ENCODE data around the gene ARID4A.
"Not testable (repeated sequence)": the region's sequence is repeated elsewhere in the genome, so short reads cannot be mapped to it uniquely, and the experiment has no call there.

ARID4A gene

GRCh38 chr14:58401587-58401986 lies 103.2 kb downstream of the ARID4A start:
- Mint-ChIP-seq H3K4me1 (no peaks in the 10 kb centered on the region), H3K4me3 (no peak overlapping the region), H3K27me3 (ENCODE audit: low read depth) (no peaks in the 10 kb centered on the region), H3K27ac (no peak overlapping the region), H3K9me3 (no peaks in the 10 kb centered on the region), H3K36me3 (ENCODE audit: low read depth) (peaks cover 10% of the 10 kb centered on the region)
- no peak for TF ChIP-seq CTCF (IDR thresholded peaks at IDR 0.05; ENCODE audit: unreplicated experiment in 3 of 3)

GRCh38 chr14:58408681-58409215 lies 110.4 kb downstream of the ARID4A start:
- peaks cover 6% of the 10 kb centered on the region for H3K4me1 Mint-ChIP-seq
- H3K36me3 Mint-ChIP-seq (ENCODE audit: low read depth): peaks cover 45% of the 10 kb centered on the region
- no peaks in the 10 kb centered on the region for H3K27me3 Mint-ChIP-seq (ENCODE audit: low read depth)
- H3K4me3 Mint-ChIP-seq: no peak overlapping the region
- no peak for TF ChIP-seq CTCF (IDR thresholded peaks at IDR 0.05; ENCODE audit: unreplicated experiment in 3 of 3)
- H3K9me3 Mint-ChIP-seq: no peaks in the 10 kb centered on the region
- peak overlapping the region in 2 of 3 experiments; percentile 21 to 74 for H3K27ac Mint-ChIP-seq

- H3K27me3 Mint-ChIP-seq (ENCODE audit: low read depth): no peaks in the 10 kb centered on the region
- peaks cover 8% of the 10 kb centered on the region for H3K9me3 Mint-ChIP-seq
- H3K4me1 Mint-ChIP-seq: no peaks in the 10 kb centered on the region
- no peak overlapping the region for H3K27ac Mint-ChIP-seq
- peaks cover 71% of the 10 kb centered on the region for H3K36me3 Mint-ChIP-seq (ENCODE audit: low read depth)
- H3K4me3 Mint-ChIP-seq: no peak overlapping the region
- TF ChIP-seq CTCF (IDR thresholded peaks at IDR 0.05; ENCODE audit: unreplicated experiment in 3 of 3): no peak
Measured at GRCh38 chr14:58414845-58415244, 116.5 kb downstream of the ARID4A start.

- Mint-ChIP-seq H3K27me3 (ENCODE audit: low read depth) (no peaks in the 10 kb centered on the region), H3K36me3 (ENCODE audit: low read depth) (peaks cover 72% of the 10 kb centered on the region), H3K4me3 (no peak overlapping the region), H3K27ac (no peak overlapping the region), H3K9me3 (peaks cover 8% of the 10 kb centered on the region), H3K4me1 (no peaks in the 10 kb centered on the region)
- TF ChIP-seq CTCF (IDR thresholded peaks at IDR 0.05; ENCODE audit: unreplicated experiment in 3 of 3): no peak
Measured at GRCh38 chr14:58415636-58416547, 117.5 kb downstream of the ARID4A start.

GRCh38 chr14:58416934-58417333 lies 118.6 kb downstream of the ARID4A start:
- peaks cover 73% of the 10 kb centered on the region for H3K36me3 Mint-ChIP-seq (ENCODE audit: low read depth)
- H3K9me3 Mint-ChIP-seq; H3K4me1 Mint-ChIP-seq; H3K27me3 Mint-ChIP-seq (ENCODE audit: low read depth); H3K4me3 Mint-ChIP-seq; H3K27ac Mint-ChIP-seq: not testable (repeated sequence)
